ENCODE data around the gene ANP32E.
A peak's percentile ranks its signal among the peaks of the same experiment; 100 is the strongest.

GRCh38 chr1:150256554-150257341 lies 20.8 kb upstream of the ANP32E start:
- no peak; the same call in 1 of the 2 replicates for TF ChIP-seq SP4 (CRISPR knock-in tag; IDR thresholded peaks at IDR 0.05)
- no peak for TF ChIP-seq ZFP36 (IDR thresholded peaks at IDR 0.05; ENCODE audit: borderline replicate concordance, low read depth, low read length, partially characterized antibody)
- no peak for TF ChIP-seq ZNF512B (CRISPR knock-in tag; IDR thresholded peaks at IDR 0.05; ENCODE audit: borderline replicate concordance)
- TF ChIP-seq RNF219 (CRISPR knock-in tag; IDR thresholded peaks at IDR 0.05) = no peak
- no peak for TF ChIP-seq TRIM24 (CRISPR knock-in tag; IDR thresholded peaks at IDR 0.05)
- no peak for TF ChIP-seq ATF2 (CRISPR knock-in tag; IDR thresholded peaks at IDR 0.05)
- TF ChIP-seq POLR2A (IDR thresholded peaks at IDR 0.05; ENCODE audit: insufficient read depth in 1 of 2, low read depth in 2 of 2, low read length in 2 of 2) = peak; percentile 33 to 43; a peak in 1 of 4 replicates
- TF ChIP-seq BORCS8-MEF2B (CRISPR knock-in tag; IDR thresholded peaks at IDR 0.05) = no peak
- TF ChIP-seq ZNF281 (CRISPR knock-in tag; IDR thresholded peaks at IDR 0.05; ENCODE audit: borderline replicate concordance) = peak; percentile 93
